GM21515 (cell line): Measurements from ENCODE around the gene BBIP1.
"Not testable (repeated sequence)": the region's sequence is repeated elsewhere in the genome, so short reads cannot be mapped to it uniquely, and the experiment has no call there.

Experiments used
- ATAC-seq: cut with Tn5 transposase; IDR thresholded peaks from one replicate; pipeline ENCODE4 v1.9.1; 2021; ENCODE audit not compliant: unreplicated experiment

BBIP1 gene

GRCh38 chr10:110923856-110924493 is 5.0 kb upstream of the BBIP1 start:
- no peak for ATAC-seq

GRCh38 chr10:110919971-110920881 is 1.2 kb upstream of the BBIP1 start:
- peak; percentile 36 for ATAC-seq

- ATAC-seq, result peak; percentile 13
These were observed 460 bp upstream of the BBIP1 start, which contains the start of gene SHOC2 for GRCh38 chr10:110919349-110919931. TSS of gene SHOC2 (plus strand) at chr10:110919604. CDS start at chr10:110964359, 44,755 bp downstream.

- no peak for ATAC-seq
These were observed 724 bp downstream of the BBIP1 start for GRCh38 chr10:110918269-110918642.

- no peak for ATAC-seq
These were observed 2.2 kb downstream of the BBIP1 start for GRCh38 chr10:110916554-110917346.

- not testable (repeated sequence) for ATAC-seq
These were observed 3.4 kb downstream of the BBIP1 start for GRCh38 chr10:110915600-110915999.

GRCh38 chr10:110915035-110915434 is 3.9 kb downstream of the BBIP1 start:
- ATAC-seq, result no peak

GRCh38 chr10:110914431-110914830 is 4.5 kb downstream of the BBIP1 start:
- ATAC-seq, result no peak

GRCh38 chr10:110912374-110912773 is 6.6 kb downstream of the BBIP1 start:
- no peak for ATAC-seq

- ATAC-seq, result no peak
These were observed 8.8 kb downstream of the BBIP1 start for GRCh38 chr10:110910138-110910537.

GRCh38 chr10:110903280-110904278 is 15.4 kb downstream of the BBIP1 start:
- peak; percentile 49 for ATAC-seq

- no peak for ATAC-seq
These were observed 16.8 kb downstream of the BBIP1 start for GRCh38 chr10:110901954-110902819.

- ATAC-seq, result no peak
These were observed 18.0 kb downstream of the BBIP1 start for GRCh38 chr10:110900983-110901382.

GRCh38 chr10:110898391-110898790 is 20.6 kb downstream of the BBIP1 start:
- no peak for ATAC-seq

GRCh38 chr10:110897184-110897583 is 21.8 kb downstream of the BBIP1 start:
- ATAC-seq, result no peak

- peak; percentile 59 for ATAC-seq
These were observed 25.3 kb downstream of the BBIP1 start for GRCh38 chr10:110893559-110894179.

GRCh38 chr10:110892602-110893288 is 26.2 kb downstream of the BBIP1 start:
- no peak for ATAC-seq

GRCh38 chr10:110887560-110887959 is 31.4 kb downstream of the BBIP1 start:
- no peak for ATAC-seq
